ENCODE data around the gene ADCY9. TPM values are rescaled to one million over a fixed set of nuclear protein-coding genes. Genes with fewer than 3 reads are reported as not detected.
"Not testable (repeated sequence)": the region's sequence is repeated elsewhere in the genome, so short reads cannot be mapped to it uniquely, and the experiment has no call there.

The ADCY9 gene
- polyA plus RNA-seq, 3 donors from 2014 or later = 1.1 to 1.5 (median 1.4) TPM

- Mint-ChIP-seq H3K4me1 (peaks cover 7 to 8% of the 10 kb centered on the region in 2 donors), H3K27ac (no peak overlapping the region), H3K9me3 (no peaks in the 10 kb centered on the region), H3K27me3 (ENCODE audit: low read depth in 3 of 3) (peaks cover 0 to 4% (median 0%) of the 10 kb centered on the region in 3 donors), H3K36me3 (peaks cover 0 to 5% (median 0%) of the 10 kb centered on the region in 3 donors), H3K4me3 (no peak overlapping the region)
- no peak for DNase-seq
These were observed 70.0 kb downstream of the ADCY9 start for GRCh38 chr16:4046221-4046620.

GRCh38 chr16:4045561-4045960 is 70.7 kb downstream of the ADCY9 start:
- not testable (repeated sequence) for H3K27ac Mint-ChIP-seq; DNase-seq; H3K27me3 Mint-ChIP-seq (ENCODE audit: low read depth in 3 of 3); H3K9me3 Mint-ChIP-seq; H3K4me3 Mint-ChIP-seq; H3K36me3 Mint-ChIP-seq
- peaks cover 7 to 10% of the 10 kb centered on the region in 2 donors for H3K4me1 Mint-ChIP-seq

GRCh38 chr16:4042581-4042980 is 73.7 kb downstream of the ADCY9 start:
- H3K9me3 Mint-ChIP-seq = no peaks in the 10 kb centered on the region
- H3K27ac Mint-ChIP-seq = no peak overlapping the region
- no peak for DNase-seq
- H3K4me3 Mint-ChIP-seq = no peak overlapping the region
- peaks cover 7 to 14% of the 10 kb centered on the region in 2 donors for H3K4me1 Mint-ChIP-seq
- peaks cover 0 to 3% (median 0%) of the 10 kb centered on the region in 3 donors for H3K27me3 Mint-ChIP-seq (ENCODE audit: low read depth in 3 of 3)
- peaks cover 0 to 4% (median 0%) of the 10 kb centered on the region in 3 donors for H3K36me3 Mint-ChIP-seq

GRCh38 chr16:4038448-4038847 is 77.8 kb downstream of the ADCY9 start:
- Mint-ChIP-seq H3K4me3 (no peak overlapping the region), H3K27ac (no peak overlapping the region), H3K9me3 (no peaks in the 10 kb centered on the region), H3K4me1 (peaks cover 3 to 15% of the 10 kb centered on the region in 2 donors), H3K36me3 (peaks cover 0 to 4% (median 0%) of the 10 kb centered on the region in 3 donors), H3K27me3 (ENCODE audit: low read depth in 3 of 3) (no peaks in the 10 kb centered on the region)
- no peak for DNase-seq

GRCh38 chr16:4036952-4037351 is 79.3 kb downstream of the ADCY9 start:
- H3K9me3 Mint-ChIP-seq; H3K4me3 Mint-ChIP-seq; DNase-seq; H3K27me3 Mint-ChIP-seq (ENCODE audit: low read depth in 3 of 3); H3K27ac Mint-ChIP-seq; H3K36me3 Mint-ChIP-seq: not testable (repeated sequence)
- H3K4me1 Mint-ChIP-seq = peaks cover 17 to 29% of the 10 kb centered on the region in 2 donors

GRCh38 chr16:4034963-4035362 is 81.3 kb downstream of the ADCY9 start:
- H3K36me3 Mint-ChIP-seq = peaks cover 0 to 7% (median 0%) of the 10 kb centered on the region in 3 donors
- no peak overlapping the region for H3K4me3 Mint-ChIP-seq
- DNase-seq = no peak
- peaks cover 32 to 43% of the 10 kb centered on the region in 2 donors for H3K4me1 Mint-ChIP-seq
- no peak overlapping the region for H3K27ac Mint-ChIP-seq
- no peaks in the 10 kb centered on the region for H3K9me3 Mint-ChIP-seq
- no peaks in the 10 kb centered on the region for H3K27me3 Mint-ChIP-seq (ENCODE audit: low read depth in 3 of 3)

GRCh38 chr16:4033951-4034350 is 82.3 kb downstream of the ADCY9 start:
- no peaks in the 10 kb centered on the region for H3K9me3 Mint-ChIP-seq
- H3K4me1 Mint-ChIP-seq = peaks cover 40 to 49% of the 10 kb centered on the region in 2 donors
- H3K4me3 Mint-ChIP-seq = peak overlapping the region in 1 of 5 donors; percentile 38
- H3K36me3 Mint-ChIP-seq = peaks cover 0 to 7% (median 0%) of the 10 kb centered on the region in 3 donors
- DNase-seq = no peak
- H3K27ac Mint-ChIP-seq = peak overlapping the region in 1 of 6 donors; percentile 40
- peaks cover 0 to 4% (median 0%) of the 10 kb centered on the region in 3 donors for H3K27me3 Mint-ChIP-seq (ENCODE audit: low read depth in 3 of 3)

GRCh38 chr16:4032768-4033167 is 83.5 kb downstream of the ADCY9 start:
- peak overlapping the region; percentile 68 to 91 (median 82) for H3K27ac Mint-ChIP-seq
- peak overlapping the region; percentile 45 to 79 (median 65) for H3K4me3 Mint-ChIP-seq
- H3K27me3 Mint-ChIP-seq (ENCODE audit: low read depth in 3 of 3) = peaks cover 0 to 4% (median 0%) of the 10 kb centered on the region in 3 donors
- H3K36me3 Mint-ChIP-seq = peaks cover 0 to 7% (median 0%) of the 10 kb centered on the region in 3 donors
- DNase-seq = peak; percentile 42 to 72 (median 44)
- no peaks in the 10 kb centered on the region for H3K9me3 Mint-ChIP-seq
- peaks cover 40 to 49% of the 10 kb centered on the region in 2 donors for H3K4me1 Mint-ChIP-seq

GRCh38 chr16:4028144-4028543 is 88.1 kb downstream of the ADCY9 start:
- Mint-ChIP-seq H3K4me1 (peaks cover 35 to 38% of the 10 kb centered on the region in 2 donors), H3K4me3 (no peak overlapping the region), H3K9me3 (no peaks in the 10 kb centered on the region), H3K27ac (peak overlapping the region in 1 of 6 donors; percentile 12), H3K36me3 (peaks cover 5 to 17% (median 6%) of the 10 kb centered on the region in 3 donors), H3K27me3 (ENCODE audit: low read depth in 3 of 3) (peaks cover 0 to 4% (median 0%) of the 10 kb centered on the region in 3 donors)
- no peak for DNase-seq

GRCh38 chr16:4026854-4027253 is 89.4 kb downstream of the ADCY9 start:
- peaks cover 0 to 4% (median 0%) of the 10 kb centered on the region in 3 donors for H3K27me3 Mint-ChIP-seq (ENCODE audit: low read depth in 3 of 3)
- peaks cover 24 to 28% of the 10 kb centered on the region in 2 donors for H3K4me1 Mint-ChIP-seq
- DNase-seq = no peak
- H3K36me3 Mint-ChIP-seq = peaks cover 5 to 22% (median 6%) of the 10 kb centered on the region in 3 donors
- H3K27ac Mint-ChIP-seq = peak overlapping the region in 1 of 6 donors; percentile 5
- no peak overlapping the region for H3K4me3 Mint-ChIP-seq
- H3K9me3 Mint-ChIP-seq = no peaks in the 10 kb centered on the region

- Mint-ChIP-seq H3K9me3 (no peaks in the 10 kb centered on the region), H3K4me1 (peaks cover 13 to 26% of the 10 kb centered on the region in 2 donors), H3K4me3 (no peak overlapping the region), H3K27me3 (ENCODE audit: low read depth in 3 of 3) (peaks cover 0 to 6% (median 0%) of the 10 kb centered on the region in 3 donors), H3K36me3 (peaks cover 5 to 22% (median 6%) of the 10 kb centered on the region in 3 donors), H3K27ac (peak overlapping the region in 1 of 6 donors; percentile 19)
- DNase-seq = no peak
These were observed 90.8 kb downstream of the ADCY9 start for GRCh38 chr16:4025428-4025827.

GRCh38 chr16:4021916-4022315 is 94.3 kb downstream of the ADCY9 start:
- no peak for DNase-seq
- peaks cover 0 to 4% (median 2%) of the 10 kb centered on the region in 3 donors for H3K27me3 Mint-ChIP-seq (ENCODE audit: low read depth in 3 of 3)
- no peaks in the 10 kb centered on the region for H3K9me3 Mint-ChIP-seq
- H3K27ac Mint-ChIP-seq = peak overlapping the region in 5 of 6 donors; percentile 45 to 91 (median 85)
- H3K4me1 Mint-ChIP-seq = peaks cover 14 to 35% of the 10 kb centered on the region in 2 donors
- H3K4me3 Mint-ChIP-seq = peak overlapping the region in 2 of 5 donors; percentile 49 to 63
- peaks cover 3 to 16% (median 3%) of the 10 kb centered on the region in 3 donors for H3K36me3 Mint-ChIP-seq

GRCh38 chr16:4021070-4021779 is 95.0 kb downstream of the ADCY9 start:
- H3K27ac Mint-ChIP-seq = peak overlapping the region; percentile 45 to 91 (median 84)
- H3K27me3 Mint-ChIP-seq (ENCODE audit: low read depth in 3 of 3) = peaks cover 2 to 8% (median 6%) of the 10 kb centered on the region in 3 donors
- H3K4me1 Mint-ChIP-seq = peaks cover 21 to 42% of the 10 kb centered on the region in 2 donors
- no peaks in the 10 kb centered on the region for H3K9me3 Mint-ChIP-seq
- H3K4me3 Mint-ChIP-seq = peak overlapping the region in 3 of 5 donors; percentile 49 to 63 (median 59)
- peaks cover 3 to 16% (median 3%) of the 10 kb centered on the region in 3 donors for H3K36me3 Mint-ChIP-seq
- DNase-seq = peak in 1 of 3 donors; percentile 15

GRCh38 chr16:4019371-4019791 is 96.9 kb downstream of the ADCY9 start:
- peak overlapping the region; percentile 69 to 92 (median 80) for H3K4me3 Mint-ChIP-seq
- peaks cover 0 to 12% (median 3%) of the 10 kb centered on the region in 3 donors for H3K36me3 Mint-ChIP-seq
- peak overlapping the region; percentile 66 to 97 (median 90) for H3K27ac Mint-ChIP-seq
- H3K9me3 Mint-ChIP-seq = no peaks in the 10 kb centered on the region
- peak; percentile 16 to 31 (median 18) for DNase-seq
- peaks cover 26 to 52% of the 10 kb centered on the region in 2 donors for H3K4me1 Mint-ChIP-seq
- peaks cover 2 to 8% (median 8%) of the 10 kb centered on the region in 3 donors for H3K27me3 Mint-ChIP-seq (ENCODE audit: low read depth in 3 of 3)

All from immature natural killer cell (primary cell).